ENCODE measurements around the gene HHATL.

HHATL gene

DNA sequence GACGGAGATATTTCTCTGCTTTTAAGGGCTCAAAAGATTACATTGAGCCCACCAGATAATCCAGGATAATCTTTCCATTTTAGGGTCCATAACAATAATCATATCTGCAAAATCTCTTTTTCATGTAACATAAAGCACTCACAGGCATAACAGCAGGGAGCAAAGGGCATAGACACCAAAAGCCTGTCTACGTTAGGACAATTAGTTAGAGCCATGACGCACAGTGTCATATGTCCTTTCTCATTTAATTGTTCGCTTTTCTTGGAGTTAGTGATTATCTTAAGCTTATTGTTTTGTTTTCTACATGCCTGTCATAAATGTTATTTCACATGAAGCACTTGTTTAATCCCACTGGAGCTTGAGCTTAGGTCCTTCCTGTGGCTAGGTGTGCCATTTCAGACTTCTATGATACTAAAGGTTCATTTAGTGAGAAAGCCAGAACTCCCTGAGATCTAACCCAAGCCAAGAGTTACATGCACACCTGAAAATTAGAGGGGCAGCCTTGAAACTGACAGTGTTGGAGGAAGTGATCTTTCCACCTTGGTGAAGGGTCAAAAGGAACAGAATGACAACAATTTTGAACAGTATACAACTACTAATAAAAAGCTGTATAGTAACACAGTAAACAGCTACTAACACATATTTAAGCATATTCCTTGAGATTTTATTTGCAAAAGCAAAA is 11.7 kb upstream of the HHATL start:
- FAIRE-seq = no peak

GRCh38 chr3:42713747-42714146 is 11.1 kb upstream of the HHATL start:
- FAIRE-seq = no peak
- DNase-seq (ENCODE audit: insufficient read length, low spot score) = no peak

More for the DNA sequence above, 11.7 kb upstream of the HHATL start:
- no peak for DNase-seq (ENCODE audit: insufficient read length, low spot score)

DNA sequence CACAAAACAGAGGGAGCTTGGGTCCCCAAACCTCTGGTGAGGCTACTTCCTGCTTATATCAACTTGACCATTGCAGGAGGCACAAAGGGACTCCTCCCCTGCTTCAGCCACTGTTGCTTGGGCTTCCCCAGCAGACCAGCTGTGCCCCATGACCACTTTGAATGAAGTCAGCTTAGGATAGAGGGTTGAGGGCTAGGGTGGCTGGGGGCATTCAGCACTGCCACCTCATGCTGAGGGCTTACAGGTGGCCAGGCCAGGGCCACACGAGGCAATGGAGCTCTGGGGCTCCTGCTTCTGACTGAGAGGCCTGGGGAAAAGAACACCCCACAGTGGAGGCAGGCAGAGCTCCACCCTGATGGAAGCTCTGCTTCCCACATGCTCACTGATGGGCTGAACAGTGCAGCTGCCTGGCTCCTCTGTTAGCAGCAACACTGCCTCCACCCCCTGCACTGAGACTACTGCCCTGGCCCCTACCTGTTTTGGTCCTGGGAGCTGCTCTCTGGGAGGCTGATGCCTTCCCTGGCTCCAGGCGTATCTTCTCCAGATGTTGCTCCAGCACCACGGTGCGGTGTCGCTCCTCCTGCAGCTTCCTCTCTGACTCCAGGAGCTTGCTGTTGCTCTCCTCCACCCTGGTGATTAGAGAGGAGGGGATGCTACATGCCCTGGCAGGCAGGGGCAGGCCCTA is 10.2 kb upstream of the HHATL start:
- DNase-seq (ENCODE audit: insufficient read length, low spot score) (no peak), FAIRE-seq (no peak)

DNA sequence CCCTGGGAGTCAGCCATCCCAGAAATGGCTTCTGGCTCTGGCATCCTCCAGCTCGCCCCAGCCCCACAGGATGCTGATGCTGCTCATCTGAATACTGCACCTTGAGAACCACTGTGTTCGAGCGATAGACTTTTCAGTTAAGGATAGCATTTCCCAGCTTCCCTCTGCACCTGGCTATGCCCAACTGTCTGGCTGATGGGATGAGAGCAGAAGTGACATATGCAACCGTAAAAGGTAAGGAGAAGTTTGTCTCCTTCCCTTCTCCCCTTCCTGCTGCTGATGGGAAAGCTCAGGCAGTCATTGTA is 9.7 kb upstream of the HHATL start:
- DNase-seq (ENCODE audit: insufficient read length, low spot score) = no peak
- no peak for FAIRE-seq

- FAIRE-seq (no peak), DNase-seq (ENCODE audit: insufficient read length, low spot score) (no peak)
Measured at GRCh38 chr3:42711491-42712343, 9.1 kb upstream of the HHATL start.

- DNase-seq (ENCODE audit: insufficient read length, low spot score) (no peak), FAIRE-seq (no peak)
Measured at GRCh38 chr3:42710323-42711021, 7.9 kb upstream of the HHATL start.

DNA sequence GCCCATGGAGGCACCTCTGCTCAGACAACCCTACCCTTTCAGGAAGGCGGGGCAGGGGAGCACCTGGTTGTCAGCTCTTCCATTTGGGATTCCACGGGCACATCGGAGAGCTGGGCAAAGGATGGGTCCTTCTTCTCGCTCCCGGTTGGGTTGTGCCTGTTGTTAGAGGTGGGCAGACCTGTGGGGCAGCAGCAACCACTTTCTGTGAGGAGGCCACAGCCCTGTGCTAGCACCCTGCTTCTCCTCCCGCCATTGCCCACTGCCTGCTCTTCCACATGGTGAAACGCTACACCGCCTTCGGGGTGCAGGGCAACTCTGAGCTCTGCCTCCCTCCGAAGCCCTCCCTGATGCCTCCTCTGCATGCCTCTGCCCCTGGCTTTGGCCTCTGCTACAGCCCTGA is 7.0 kb upstream of the HHATL start:
- no peak for DNase-seq (ENCODE audit: insufficient read length, low spot score)
- no peak for FAIRE-seq

DNA sequence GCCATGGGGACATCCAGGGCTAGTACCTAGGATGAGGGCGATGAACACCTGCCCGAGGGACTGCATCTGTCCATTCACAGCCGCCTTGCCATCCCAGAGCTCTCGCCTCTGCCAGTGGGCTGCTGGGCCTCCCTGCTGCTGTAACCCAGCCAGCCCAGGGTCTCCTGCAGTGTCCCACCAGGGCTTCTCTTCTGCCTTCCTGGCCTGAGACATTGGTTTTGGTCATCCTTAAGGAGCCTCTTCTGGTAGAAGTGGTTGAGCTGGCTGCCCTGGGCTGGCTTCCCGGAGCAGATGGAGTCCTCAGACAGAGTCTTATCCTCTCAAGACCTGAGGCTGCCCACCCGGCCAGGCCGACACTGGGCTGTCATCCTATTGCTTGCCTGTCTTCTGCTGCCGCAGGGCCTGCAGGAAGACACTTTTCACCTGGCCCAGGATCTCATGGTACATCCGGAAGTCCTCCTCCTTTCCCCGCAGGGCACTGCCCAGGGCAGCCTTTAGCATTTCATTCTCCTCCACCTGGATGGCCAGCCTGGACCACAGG is 6.1 kb upstream of the HHATL start:
- DNase-seq (ENCODE audit: insufficient read length, low spot score) (no peak), FAIRE-seq (no peak)

DNA sequence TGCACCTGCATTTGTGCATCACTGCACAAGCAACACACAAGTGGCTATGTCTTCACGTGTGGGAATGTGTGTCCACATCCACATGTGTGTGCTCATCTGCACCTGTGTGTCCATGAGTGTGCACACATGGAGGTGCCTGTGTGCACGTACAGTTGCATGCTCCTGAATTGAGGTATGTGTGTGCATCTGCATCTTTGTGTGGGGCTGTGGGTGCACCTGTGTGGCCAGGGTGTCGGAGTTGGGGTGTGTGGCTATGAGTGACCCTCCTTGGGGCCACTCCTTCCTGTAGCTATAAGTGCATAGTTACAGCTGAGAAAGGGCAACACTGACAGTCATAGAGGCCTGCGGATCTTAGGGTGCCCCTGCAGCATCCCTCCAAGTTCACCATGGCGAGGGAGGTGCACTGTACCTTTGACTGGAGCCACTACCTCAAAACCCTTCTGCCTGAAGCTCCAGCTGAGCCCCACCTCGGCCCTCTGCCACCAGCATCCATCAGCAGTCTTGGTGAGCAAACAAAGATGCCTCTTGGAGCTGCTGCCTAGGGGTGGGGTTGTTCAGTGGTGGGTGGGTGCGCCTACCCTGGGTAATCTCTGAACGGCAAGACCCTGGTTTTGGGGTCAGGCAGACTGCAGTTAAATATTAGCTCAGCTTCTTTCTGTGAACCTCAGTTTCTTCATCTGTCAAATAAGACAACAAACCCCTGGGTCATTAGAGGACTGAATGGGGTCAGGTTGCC is 5.2 kb upstream of the HHATL start:
- FAIRE-seq (no peak), DNase-seq (ENCODE audit: insufficient read length, low spot score) (no peak)

GRCh38 chr3:42706721-42707619 is 4.4 kb upstream of the HHATL start:
- no peak for FAIRE-seq
- DNase-seq (ENCODE audit: insufficient read length, low spot score) = no peak

GRCh38 chr3:42705962-42706585 is 3.5 kb upstream of the HHATL start:
- FAIRE-seq (no peak), DNase-seq (ENCODE audit: insufficient read length, low spot score) (no peak)

GRCh38 chr3:42705058-42705767 is 2.6 kb upstream of the HHATL start:
- DNase-seq (ENCODE audit: insufficient read length, low spot score) = no peak
- no peak for FAIRE-seq

- no peak for FAIRE-seq
- DNase-seq (ENCODE audit: insufficient read length, low spot score) = no peak
Measured at GRCh38 chr3:42704136-42704841, 1.7 kb upstream of the HHATL start.

GRCh38 chr3:42703695-42704025 is 1.1 kb upstream of the HHATL start:
- no peak for FAIRE-seq
- DNase-seq (ENCODE audit: insufficient read length, low spot score) = no peak

- DNase-seq (ENCODE audit: insufficient read length, low spot score) = no peak
- no peak for FAIRE-seq
Measured at GRCh38 chr3:42702982-42703694, 540 bp upstream of the HHATL start.

- peak; percentile 62 for DNase-seq (ENCODE audit: insufficient read length, low spot score)
- no peak for FAIRE-seq
Measured at GRCh38 chr3:42701371-42702065, 1.1 kb downstream of the HHATL start.

All from GM19239 (cell line).